Heart left ventricle (tissue), 13 donors: ENCODE measurements around the gene EEF1A1.

Source experiments
- CTCF ChIP-seq, 12 donors: fragments of 200-600 bp; sonication (generic) in 4 of 12; IDR thresholded peaks; one replicate each; pipeline versions ENCODE4 v1.5.0 to v1.8.0; 2018 to 2022; ENCODE audit warnings: antibody characterized with exemption in 12 of 12, mild to moderate bottlenecking in 5 of 12
- POLR2A ChIP-seq, 2 donors: fragments of 450-650 bp; IDR thresholded peaks; one replicate each; pipeline ENCODE4 v1.6.1; 2017; ENCODE audit warnings: antibody characterized with exemption in 2 of 2, mild to moderate bottlenecking in 2 of 2, moderate library complexity in 2 of 2
- donor health status: ischemic (EF 13 %, LVEDD 7.1; RV severe dilation, severe dysfunction).
- donor health status: DM: no; HTN: yes; CAD: no.
- donor health status: DM: no; HTN: no; CAD: no.
- donor health status: ischemic (EF 25% LVEDD 6.9; RV normal size, moderate dysfunction).
- donor health status: ischemic (EF 25% LVEDD 5.7; RV mildly dilated, moderate dysfunction).
- donor health status: ischemic (EF 35%, LVEDD 5.7; RV mildly dilated, moderate dysfunction).
- donor health status: nonischemic (EF 11% LVEDD 7.7; RV severe dilation, severe dysfunction).
- donor health status: DM: yes; HTN: yes; CAD: no.
- donor health status: PGD.
- donor health status: ischemic (EF 29% LVEDD 5.4; RV normal size, mild dysfunction).
- donor health status: nonischemic (EF 23%, LVEDD 6.1; RV moderate dilation, normal function).

DNA sequence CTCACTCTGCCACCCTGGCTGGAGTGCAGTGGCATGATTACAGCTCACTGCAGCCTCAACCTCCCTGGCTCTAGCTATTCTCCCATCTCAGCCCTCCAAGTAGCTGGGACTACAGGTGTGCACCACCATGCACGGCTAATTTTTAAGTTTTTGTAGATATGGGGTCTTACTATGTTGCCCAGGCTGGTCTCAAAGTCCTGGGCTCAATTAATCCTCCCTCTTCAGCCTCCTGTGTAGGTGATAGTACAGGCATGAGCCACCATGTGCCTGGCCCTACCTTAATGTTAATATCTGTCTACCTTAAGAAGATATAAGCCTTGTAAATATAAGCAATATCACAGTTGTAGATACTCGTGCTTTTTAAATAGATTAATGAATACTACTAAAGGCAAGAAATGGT is 16.7 kb downstream of the EEF1A1 start:
- TF ChIP-seq CTCF (IDR thresholded peaks at IDR 0.05), result no peak
- no peak for TF ChIP-seq POLR2A (IDR thresholded peaks at IDR 0.05)
